HEK293 (cell line): ENCODE data around the gene DDX24.

Experiments
- BCL6B ChIP-seq: fragments of 450-650 bp; formaldehyde crosslinking; IDR thresholded peaks from 2 replicates; pipeline ENCODE4 v1.5.1; 2017; ENCODE audit warnings: missing biosample characterization, missing genetic modification characterization
- CTCF ChIP-seq: fragments of 450-650 bp; formaldehyde crosslinking; IDR thresholded peaks from 2 replicates; pipeline ENCODE4 v1.5.1; 2016; ENCODE audit warnings: missing biosample characterization, missing genetic modification characterization
- REST ChIP-seq: fragments of 450-650 bp; formaldehyde crosslinking; IDR thresholded peaks from 2 replicates; pipeline ENCODE4 v1.5.1; 2016; ENCODE audit warnings: missing biosample characterization, missing genetic modification characterization
- SCRT2 ChIP-seq: fragments of 450-650 bp; formaldehyde crosslinking; IDR thresholded peaks from 2 replicates; pipeline ENCODE4 v1.5.1; 2016; ENCODE audit warnings: missing biosample characterization, missing genetic modification characterization
- ZFP41 ChIP-seq: fragments of 450-650 bp; formaldehyde crosslinking; IDR thresholded peaks from 2 replicates; pipeline ENCODE4 v1.5.1; 2016; ENCODE audit warnings: missing biosample characterization, missing genetic modification characterization, borderline replicate concordance
- ZNF398 ChIP-seq: fragments of 450-650 bp; formaldehyde crosslinking; IDR thresholded peaks from 2 replicates; pipeline ENCODE4 v1.5.1; 2017; ENCODE audit warnings: missing biosample characterization, missing genetic modification characterization
- ZNF518A ChIP-seq: fragments of 450-650 bp; formaldehyde crosslinking; conservative IDR thresholded peaks from 2 replicates; pipeline ENCODE4 v1.5.1; 2016; ENCODE audit warnings: low read depth, missing biosample characterization, missing genetic modification characterization
- ZNF530 ChIP-seq: fragments of 450-650 bp; formaldehyde crosslinking; IDR thresholded peaks from 2 replicates; pipeline ENCODE4 v1.5.1; 2016; ENCODE audit warnings: low read depth, missing biosample characterization, missing genetic modification characterization
- ZNF624 ChIP-seq: fragments of 450-650 bp; formaldehyde crosslinking; IDR thresholded peaks from 2 replicates; pipeline ENCODE4 v1.5.1; 2017; ENCODE audit warnings: missing biosample characterization, missing genetic modification characterization
- ZNF629 ChIP-seq: fragments of 450-650 bp; formaldehyde crosslinking; IDR thresholded peaks from 2 replicates; pipeline ENCODE4 v1.5.1; 2017; ENCODE audit warnings: missing biosample characterization, missing genetic modification characterization
- ZNF747 ChIP-seq: fragments of 450-650 bp; formaldehyde crosslinking; IDR thresholded peaks from 2 replicates; pipeline ENCODE4 v1.5.1; 2016; ENCODE audit warnings: missing biosample characterization, missing genetic modification characterization
- TF ChIP-seq, protein P1 (sequence below): fragments of 450-650 bp; formaldehyde crosslinking; IDR thresholded peaks from 2 replicates; pipeline ENCODE4 v1.5.1; 2016; ENCODE audit warnings: missing biosample characterization, missing genetic modification characterization, low read depth
- TF ChIP-seq, protein P2 (sequence below): fragments of 450-650 bp; formaldehyde crosslinking; IDR thresholded peaks from 2 replicates; pipeline ENCODE4 v1.5.1; 2017; ENCODE audit warnings: missing biosample characterization, missing genetic modification characterization

DNA sequence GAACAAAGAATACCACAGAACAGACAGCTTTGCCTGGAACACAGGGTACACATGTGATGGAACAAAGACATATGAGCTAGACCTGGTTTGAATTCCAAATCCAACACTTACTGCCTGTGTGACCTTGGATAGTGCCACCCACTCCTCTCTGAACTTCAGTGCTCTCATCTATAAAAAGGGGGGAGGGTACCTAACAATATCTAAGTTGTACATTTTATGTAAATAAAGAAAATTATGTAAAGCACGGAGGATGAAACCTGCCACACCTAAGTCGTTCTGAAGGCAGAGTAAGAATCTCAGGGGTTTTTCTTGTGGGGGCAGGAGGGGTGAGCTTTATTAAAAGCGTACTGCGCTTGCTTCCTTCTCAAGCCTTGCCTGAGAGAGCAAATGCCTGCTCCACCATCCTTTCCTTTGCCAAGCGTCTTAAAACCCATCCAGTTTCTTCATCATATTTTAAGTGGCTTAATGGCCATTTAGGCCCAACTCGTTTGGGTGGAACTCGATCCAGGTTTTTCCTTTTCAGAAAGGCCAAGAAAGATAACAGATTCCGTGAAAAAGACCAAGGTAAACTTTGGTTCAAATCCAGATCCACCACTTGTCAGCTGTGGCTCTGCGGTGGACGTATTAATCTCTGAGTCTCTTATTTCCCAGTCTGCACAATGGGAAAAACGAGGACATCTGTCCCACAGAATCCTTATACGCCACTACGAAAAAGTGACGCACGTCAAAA, 946 bp downstream of the DDX24 start:
- no peak; the same call in 1 of the 2 replicates for TF ChIP-seq ZNF629 (tag by site-specific recombination)
- no peak for TF ChIP-seq CTCF (tag by site-specific recombination)
- no peak for TF ChIP-seq ZNF398 (tag by site-specific recombination)
- no peak for TF ChIP-seq BCL6B (tag by site-specific recombination)
- TF ChIP-seq ZNF747, result no peak
- no peak for TF ChIP-seq ZNF518A (tag by site-specific recombination)
- TF ChIP-seq, protein P1, sequence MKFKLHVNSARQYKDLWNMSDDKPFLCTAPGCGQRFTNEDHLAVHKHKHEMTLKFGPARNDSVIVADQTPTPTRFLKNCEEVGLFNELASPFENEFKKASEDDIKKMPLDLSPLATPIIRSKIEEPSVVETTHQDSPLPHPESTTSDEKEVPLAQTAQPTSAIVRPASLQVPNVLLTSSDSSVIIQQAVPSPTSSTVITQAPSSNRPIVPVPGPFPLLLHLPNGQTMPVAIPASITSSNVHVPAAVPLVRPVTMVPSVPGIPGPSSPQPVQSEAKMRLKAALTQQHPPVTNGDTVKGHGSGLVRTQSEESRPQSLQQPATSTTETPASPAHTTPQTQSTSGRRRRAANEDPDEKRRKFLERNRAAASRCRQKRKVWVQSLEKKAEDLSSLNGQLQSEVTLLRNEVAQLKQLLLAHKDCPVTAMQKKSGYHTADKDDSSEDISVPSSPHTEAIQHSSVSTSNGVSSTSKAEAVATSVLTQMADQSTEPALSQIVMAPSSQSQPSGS, result no peak
- TF ChIP-seq ZNF624 (tag by site-specific recombination), result no peak
- TF ChIP-seq SCRT2 (tag by site-specific recombination), result no peak
- TF ChIP-seq ZFP41 (tag by site-specific recombination), result no peak
- no peak for TF ChIP-seq ZNF530 (tag by site-specific recombination)
- TF ChIP-seq REST (tag by site-specific recombination), result no peak
- TF ChIP-seq, protein P2, sequence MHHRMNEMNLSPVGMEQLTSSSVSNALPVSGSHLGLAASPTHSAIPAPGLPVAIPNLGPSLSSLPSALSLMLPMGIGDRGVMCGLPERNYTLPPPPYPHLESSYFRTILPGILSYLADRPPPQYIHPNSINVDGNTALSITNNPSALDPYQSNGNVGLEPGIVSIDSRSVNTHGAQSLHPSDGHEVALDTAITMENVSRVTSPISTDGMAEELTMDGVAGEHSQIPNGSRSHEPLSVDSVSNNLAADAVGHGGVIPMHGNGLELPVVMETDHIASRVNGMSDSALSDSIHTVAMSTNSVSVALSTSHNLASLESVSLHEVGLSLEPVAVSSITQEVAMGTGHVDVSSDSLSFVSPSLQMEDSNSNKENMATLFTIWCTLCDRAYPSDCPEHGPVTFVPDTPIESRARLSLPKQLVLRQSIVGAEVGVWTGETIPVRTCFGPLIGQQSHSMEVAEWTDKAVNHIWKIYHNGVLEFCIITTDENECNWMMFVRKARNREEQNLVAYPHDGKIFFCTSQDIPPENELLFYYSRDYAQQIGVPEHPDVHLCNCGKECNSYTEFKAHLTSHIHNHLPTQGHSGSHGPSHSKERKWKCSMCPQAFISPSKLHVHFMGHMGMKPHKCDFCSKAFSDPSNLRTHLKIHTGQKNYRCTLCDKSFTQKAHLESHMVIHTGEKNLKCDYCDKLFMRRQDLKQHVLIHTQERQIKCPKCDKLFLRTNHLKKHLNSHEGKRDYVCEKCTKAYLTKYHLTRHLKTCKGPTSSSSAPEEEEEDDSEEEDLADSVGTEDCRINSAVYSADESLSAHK (tag by site-specific recombination), result no peak
